ENCODE data around the gene PPP1R26.
A peak's percentile ranks its signal among the peaks of the same experiment; 100 is the strongest.

Gene PPP1R26

DNA sequence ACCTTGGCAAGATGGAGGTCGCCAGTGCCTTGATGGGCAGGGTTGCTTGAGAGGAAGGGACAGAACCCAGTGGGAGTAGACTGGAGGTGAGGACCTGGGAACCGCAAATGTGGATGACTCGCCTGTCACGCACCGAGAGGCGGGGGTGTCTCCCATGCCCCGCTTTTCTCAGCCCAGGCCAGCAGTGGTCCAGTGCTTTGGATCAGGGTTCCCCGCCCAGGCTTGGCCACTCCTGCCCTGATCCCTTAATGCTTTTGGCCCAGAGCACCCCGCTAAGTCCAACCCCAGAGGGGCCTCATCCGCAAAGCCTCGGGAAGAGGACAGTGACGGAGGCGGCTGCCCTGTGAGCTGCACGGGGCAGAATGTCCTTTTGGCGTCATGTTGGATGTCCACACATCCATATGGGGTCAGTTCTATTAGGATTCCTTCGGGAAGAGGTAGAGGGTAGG is 23.3 kb downstream of the PPP1R26 start:
- Histone ChIP-seq H3K27me3 (ENCODE audit: low read length) (no peaks in the 10 kb centered on the region), H4K20me1 (ENCODE audit: low read depth, low read length) (no peaks in the 10 kb centered on the region; the same call in 1 of the 2 replicates), H3K4me3 (ENCODE audit: insufficient read depth, low read length, poor library complexity, severe bottlenecking) (no peak overlapping the region), H3K9me3 (ENCODE audit: insufficient read depth, low read length) (no peaks in the 10 kb centered on the region), H3K4me2 (ENCODE audit: low read depth, low read length, poor library complexity, severe bottlenecking) (no peak overlapping the region), H2AFZ (ENCODE audit: low read depth, low read length, severe bottlenecking) (no peak overlapping the region), H3K36me3 (ENCODE audit: low read length) (no peaks in the 10 kb centered on the region), H3K9ac (ENCODE audit: low read length) (no peak overlapping the region), H3K79me2 (ENCODE audit: insufficient read depth, low read length) (peaks cover 20% of the 10 kb centered on the region), H3F3A (ENCODE audit: insufficient read depth) (no peaks in the 10 kb centered on the region), H3K9me2 (replicated peaks; ENCODE audit: insufficient read depth, low read length) (no peaks in the 10 kb centered on the region), H3K27ac (ENCODE audit: low read depth, low read length) (no peak overlapping the region)
- TF ChIP-seq, protein P1, sequence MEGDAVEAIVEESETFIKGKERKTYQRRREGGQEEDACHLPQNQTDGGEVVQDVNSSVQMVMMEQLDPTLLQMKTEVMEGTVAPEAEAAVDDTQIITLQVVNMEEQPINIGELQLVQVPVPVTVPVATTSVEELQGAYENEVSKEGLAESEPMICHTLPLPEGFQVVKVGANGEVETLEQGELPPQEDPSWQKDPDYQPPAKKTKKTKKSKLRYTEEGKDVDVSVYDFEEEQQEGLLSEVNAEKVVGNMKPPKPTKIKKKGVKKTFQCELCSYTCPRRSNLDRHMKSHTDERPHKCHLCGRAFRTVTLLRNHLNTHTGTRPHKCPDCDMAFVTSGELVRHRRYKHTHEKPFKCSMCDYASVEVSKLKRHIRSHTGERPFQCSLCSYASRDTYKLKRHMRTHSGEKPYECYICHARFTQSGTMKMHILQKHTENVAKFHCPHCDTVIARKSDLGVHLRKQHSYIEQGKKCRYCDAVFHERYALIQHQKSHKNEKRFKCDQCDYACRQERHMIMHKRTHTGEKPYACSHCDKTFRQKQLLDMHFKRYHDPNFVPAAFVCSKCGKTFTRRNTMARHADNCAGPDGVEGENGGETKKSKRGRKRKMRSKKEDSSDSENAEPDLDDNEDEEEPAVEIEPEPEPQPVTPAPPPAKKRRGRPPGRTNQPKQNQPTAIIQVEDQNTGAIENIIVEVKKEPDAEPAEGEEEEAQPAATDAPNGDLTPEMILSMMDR (IDR thresholded peaks at IDR 0.05; ENCODE audit: insufficient read depth, low read length, poor library complexity, severe bottlenecking): no peak
- TF ChIP-seq EZH2phosphoT487 (conservative IDR thresholded peaks at IDR 0.05; ENCODE audit: low read length): no peak

DNA sequence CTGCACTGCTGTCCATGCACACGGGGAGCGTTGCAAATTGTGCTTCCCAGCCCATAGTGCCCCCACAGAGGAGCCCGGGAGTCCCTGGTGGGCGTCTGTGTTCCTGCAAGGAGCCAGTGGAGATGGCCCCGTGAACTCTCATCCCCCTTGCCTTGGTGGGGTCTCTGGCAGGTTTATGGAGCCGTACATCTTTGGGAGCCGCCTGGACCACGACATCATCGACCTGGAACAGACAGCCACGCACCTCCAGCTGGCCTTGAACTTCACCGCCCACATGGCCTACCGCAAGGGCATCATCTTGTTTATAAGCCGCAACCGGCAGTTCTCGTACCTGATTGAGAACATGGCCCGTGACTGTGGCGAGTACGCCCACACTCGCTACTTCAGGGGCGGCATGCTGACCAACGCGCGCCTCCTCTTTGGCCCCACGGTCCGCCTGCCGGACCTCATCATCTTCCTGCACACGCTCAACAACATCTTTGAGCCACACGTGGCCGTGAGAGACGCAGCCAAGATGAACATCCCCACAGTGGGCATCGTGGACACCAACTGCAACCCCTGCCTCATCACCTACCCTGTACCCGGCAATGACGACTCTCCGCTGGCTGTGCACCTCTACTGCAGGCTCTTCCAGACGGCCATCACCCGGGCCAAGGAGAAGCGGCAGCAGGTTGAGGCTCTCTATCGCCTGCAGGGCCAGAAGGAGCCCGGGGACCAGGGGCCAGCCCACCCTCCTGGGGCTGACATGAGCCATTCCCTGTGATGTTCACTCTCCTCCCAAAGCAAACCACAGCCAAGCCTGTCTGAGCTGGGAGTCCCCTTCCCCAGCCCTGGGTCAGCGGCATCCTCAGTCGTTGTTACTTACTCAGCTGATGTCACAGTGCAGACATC is 24.0 kb downstream of the PPP1R26 start:
- no peaks in the 10 kb centered on the region for H3K9me3 ChIP-seq (ENCODE audit: insufficient read depth, low read length)
- H3K4me3 ChIP-seq (ENCODE audit: insufficient read depth, low read length, poor library complexity, severe bottlenecking): no peak overlapping the region
- H4K20me1 ChIP-seq (ENCODE audit: low read depth, low read length): no peaks in the 10 kb centered on the region; the same call in 1 of the 2 replicates

DNA sequence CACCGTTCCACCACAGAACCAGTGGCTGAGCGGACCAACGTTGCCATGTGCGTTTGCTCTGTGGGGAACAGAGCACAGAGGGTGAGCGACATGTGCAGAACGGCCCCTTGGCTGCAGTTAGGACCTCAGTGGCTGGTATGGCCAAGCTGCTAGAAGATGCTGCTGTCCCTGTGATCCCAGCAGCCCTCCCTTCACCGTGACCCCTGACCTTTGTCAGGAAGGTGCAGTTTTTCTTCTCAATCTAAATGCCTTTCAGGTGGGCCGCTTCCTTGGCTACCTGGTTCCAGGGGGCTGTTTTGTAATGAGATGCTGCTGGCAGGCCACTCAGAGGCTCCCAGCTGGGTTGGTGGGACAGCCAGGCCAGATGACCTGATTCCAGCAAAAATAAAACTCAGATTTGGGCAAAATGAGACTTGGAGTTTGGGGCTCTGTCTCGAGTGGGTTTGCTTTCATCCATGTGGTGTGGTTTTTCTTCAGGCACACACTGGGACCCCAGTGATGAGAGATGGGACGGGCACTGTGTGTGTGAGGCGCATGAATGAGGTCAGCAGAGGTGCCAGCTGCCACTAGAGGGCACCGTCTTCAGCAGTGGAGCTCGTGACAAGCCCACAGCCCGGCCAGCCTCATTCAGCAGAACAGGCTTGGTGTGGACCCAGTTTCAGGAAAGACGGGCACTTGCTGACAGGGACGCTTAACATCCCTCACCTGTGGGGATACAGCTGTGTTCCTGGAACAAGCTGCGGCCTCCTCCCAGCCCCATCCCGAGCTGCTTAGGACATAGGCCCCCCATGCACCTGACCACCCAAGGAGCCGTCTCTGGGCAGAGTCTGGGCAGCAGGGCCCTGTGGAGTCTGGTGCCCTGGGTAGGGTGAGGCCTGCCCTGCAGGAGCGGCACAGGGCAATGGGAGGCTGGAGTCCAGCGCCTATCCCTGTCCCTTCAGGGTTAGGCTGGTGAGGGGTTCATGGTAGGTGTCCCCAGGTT is 25.0 kb downstream of the PPP1R26 start:
- Histone ChIP-seq H3K4me2 (ENCODE audit: low read depth, low read length, poor library complexity, severe bottlenecking) (no peak overlapping the region), H2AFZ (ENCODE audit: low read depth, low read length, severe bottlenecking) (no peak overlapping the region), H3K36me3 (ENCODE audit: low read length) (no peaks in the 10 kb centered on the region), H3K9me2 (replicated peaks; ENCODE audit: insufficient read depth, low read length) (no peaks in the 10 kb centered on the region), H3F3A (ENCODE audit: insufficient read depth) (no peaks in the 10 kb centered on the region), H3K79me2 (ENCODE audit: insufficient read depth, low read length) (peaks cover 20% of the 10 kb centered on the region), H4K20me1 (ENCODE audit: low read depth, low read length) (no peaks in the 10 kb centered on the region; the same call in 1 of the 2 replicates), H3K27ac (ENCODE audit: low read depth, low read length) (no peak overlapping the region), H3K4me3 (ENCODE audit: insufficient read depth, low read length, poor library complexity, severe bottlenecking) (no peak overlapping the region), H3K9ac (ENCODE audit: low read length) (no peak overlapping the region), H3K27me3 (ENCODE audit: low read length) (no peaks in the 10 kb centered on the region), H3K9me3 (ENCODE audit: insufficient read depth, low read length) (no peaks in the 10 kb centered on the region)
- TF ChIP-seq, protein P1 (IDR thresholded peaks at IDR 0.05; ENCODE audit: insufficient read depth, low read length, poor library complexity, severe bottlenecking): peak; percentile 63
- TF ChIP-seq EZH2phosphoT487 (conservative IDR thresholded peaks at IDR 0.05; ENCODE audit: low read length): no peak

More for the DNA sequence above, 24.0 kb downstream of the PPP1R26 start:
- H3K36me3 ChIP-seq (ENCODE audit: low read length): no peaks in the 10 kb centered on the region
- H3K9ac ChIP-seq (ENCODE audit: low read length): no peak overlapping the region
- TF ChIP-seq, protein P1 (IDR thresholded peaks at IDR 0.05; ENCODE audit: insufficient read depth, low read length, poor library complexity, severe bottlenecking): no peak
- no peak for TF ChIP-seq EZH2phosphoT487 (conservative IDR thresholded peaks at IDR 0.05; ENCODE audit: low read length)
- no peak overlapping the region for H3K4me2 ChIP-seq (ENCODE audit: low read depth, low read length, poor library complexity, severe bottlenecking)
- H3K27ac ChIP-seq (ENCODE audit: low read depth, low read length): no peak overlapping the region
- H3F3A ChIP-seq (ENCODE audit: insufficient read depth): no peaks in the 10 kb centered on the region
- H2AFZ ChIP-seq (ENCODE audit: low read depth, low read length, severe bottlenecking): no peak overlapping the region
- H3K9me2 ChIP-seq (replicated peaks; ENCODE audit: insufficient read depth, low read length): no peaks in the 10 kb centered on the region
- H3K79me2 ChIP-seq (ENCODE audit: insufficient read depth, low read length): peaks cover 20% of the 10 kb centered on the region
- H3K27me3 ChIP-seq (ENCODE audit: low read length): no peaks in the 10 kb centered on the region
